Body of pancreas (tissue), 4 donors: ENCODE data around the gene SLC6A7. TPM values are rescaled to one million over a fixed set of nuclear protein-coding genes. Genes with fewer than 3 reads are reported as not detected.

Experiments used
- ATAC-seq: fragments of 150-250 bp; one replicate; pipeline ENCODE4 v1.9.1; 2016
- DNase-seq, 4 donors: peaks; one replicate each; pipeline ENCODE4 v3.0.0-alpha.2; 2019
- H3K27ac ChIP-seq, 4 donors: fragments of 200-600 bp; sonication (generic); 1 replicate in 3 of 4; 2 replicates in 1 of 4; pipeline versions ENCODE4 v1.5.1 to v1.6.1; 2016 to 2019; ENCODE audit warnings: mild to moderate bottlenecking in 1 of 4, mixed read lengths in 1 of 4, moderate library complexity in 1 of 4
- H3K27me3 ChIP-seq, 2 donors: fragments of 200-600 bp; sonication (generic); one replicate each; pipeline ENCODE4 v1.6.0; 2016; ENCODE audit warnings: mild to moderate bottlenecking in 1 of 2
- H3K36me3 ChIP-seq, 2 donors: fragments of 200-600 bp; sonication (generic); replicated peaks in 1 of 2; 2 replicates each; pipeline ENCODE4 v1.5.1; 2016; ENCODE audit warnings: low read depth in 2 of 2; ENCODE audit not compliant: insufficient read depth in 1 of 2
- H3K4me1 ChIP-seq: fragments of 200-600 bp; sonication (generic); one replicate; pipeline ENCODE4 v1.6.0; 2016
- H3K4me3 ChIP-seq, 2 donors: fragments of 200-600 bp; sonication (generic); 1 replicate in 1 of 2; 2 replicates in 1 of 2; pipeline ENCODE4 v1.5.1; 2016 to 2019
- H3K9me3 ChIP-seq, 3 donors: fragments of 200-600 bp; sonication (generic); 1 replicate in 2 of 3; 2 replicates in 1 of 3; pipeline ENCODE4 v1.5.1; 2016
- CTCF ChIP-seq, 7 experiments: fragments of 450-650 bp in 4 of 7; fragments of 200-600 bp in 3 of 7; sonication (generic) in 3 of 7; IDR thresholded peaks; one replicate each; pipeline ENCODE4 v1.5.1; 2016 to 2019; ENCODE audit warnings: antibody characterized with exemption in 7 of 7
- POLR2A ChIP-seq, 3 donors: fragments of 450-650 bp; IDR thresholded peaks; one replicate each; pipeline ENCODE4 v1.6.1; 2016; ENCODE audit warnings: antibody characterized with exemption in 3 of 3, mild to moderate bottlenecking in 2 of 3
- WGBS, 2 donors: methylation state at CpG; one replicate each; pipeline ENCODE4 v1.1.5; 2017; 5-methylcytosine and 5-hydroxymethylcytosine counted together
- intact Hi-C: fragments of 100-400 bp; cut with DNase I; formaldehyde crosslinking; loops from one replicate; pipeline ENCODE4 v1.15.1; 2023
- total RNA-seq, 2 donors: library from RNA; depleted of rRNA; stranded (reverse); fragments of >200 nt; gene quantifications; one replicate each; pipeline ENCODE4 v1.1.0, GENCODE V29; 2016

The SLC6A7 gene
- total RNA-seq, 2 donors from 2014 or later, result not detected

- H3K36me3 ChIP-seq, result no peaks in the 10 kb centered on the region
- ATAC-seq (no peak), DNase-seq (no peak)
- H3K27me3 ChIP-seq, result no peaks in the 10 kb centered on the region
- H3K4me1 ChIP-seq, result peaks cover 8% of the 10 kb centered on the region
- no peaks in the 10 kb centered on the region for H3K9me3 ChIP-seq
- no peak overlapping the region for H3K27ac ChIP-seq
- intact Hi-C loops, result no loop called here
- no peak for TF ChIP-seq CTCF (IDR thresholded peaks at IDR 0.05)
- no peak for TF ChIP-seq POLR2A (IDR thresholded peaks at IDR 0.05)
- H3K4me3 ChIP-seq, result no peak overlapping the region
- 82 to 89% methylated on average over 8 to 10 of the region's 10 CpGs for WGBS, 2 donors
These were observed 7.1 kb upstream of the SLC6A7 start for GRCh38 chr5:150182774-150183173.

GRCh38 chr5:150183436-150183835, 6.4 kb upstream of the SLC6A7 start:
- intact Hi-C loops, result no loop called here
- H3K36me3 ChIP-seq, result no peaks in the 10 kb centered on the region
- 94% methylated on average over 8 to 12 of the region's 12 CpGs for WGBS, 2 donors

GRCh38 chr5:150184006-150184405, 5.9 kb upstream of the SLC6A7 start:
- intact Hi-C loops, result no loop called here
- H3K4me3 ChIP-seq, result no peak overlapping the region
- no peaks in the 10 kb centered on the region for H3K27me3 ChIP-seq
- no peak for TF ChIP-seq CTCF (IDR thresholded peaks at IDR 0.05)
- no peak for TF ChIP-seq POLR2A (IDR thresholded peaks at IDR 0.05)
- H3K36me3 ChIP-seq, result no peaks in the 10 kb centered on the region
- H3K4me1 ChIP-seq, result peaks cover 8% of the 10 kb centered on the region
- H3K27ac ChIP-seq, result no peak overlapping the region
- H3K9me3 ChIP-seq, result no peaks in the 10 kb centered on the region
- ATAC-seq, result no peak
- DNase-seq, result no peak
- 74 to 100% methylated on average over 2 of the region's 2 CpGs for WGBS, 2 donors

More at GRCh38 chr5:150183436-150183835, 6.4 kb upstream of the SLC6A7 start:
- TF ChIP-seq POLR2A (IDR thresholded peaks at IDR 0.05), result no peak
- TF ChIP-seq CTCF (IDR thresholded peaks at IDR 0.05), result no peak
- Histone ChIP-seq H3K27ac (no peak overlapping the region), H3K9me3 (no peaks in the 10 kb centered on the region), H3K4me3 (no peak overlapping the region), H3K27me3 (no peaks in the 10 kb centered on the region), H3K4me1 (peaks cover 8% of the 10 kb centered on the region)
- no peak for ATAC-seq
- no peak for DNase-seq

- TF ChIP-seq CTCF (IDR thresholded peaks at IDR 0.05) (no peak), POLR2A (IDR thresholded peaks at IDR 0.05) (no peak)
- H3K9me3 ChIP-seq, result no peaks in the 10 kb centered on the region
- H3K27ac ChIP-seq, result no peak overlapping the region
- peaks cover 13% of the 10 kb centered on the region for H3K4me1 ChIP-seq
- H3K36me3 ChIP-seq, result no peaks in the 10 kb centered on the region
- intact Hi-C loops, result no loop called here
- H3K4me3 ChIP-seq, result no peak overlapping the region
- DNase-seq (peak in 2 of 4 donors; percentile 25 to 69), ATAC-seq (no peak)
- H3K27me3 ChIP-seq, result peaks cover 0 to 10% of the 10 kb centered on the region in 2 donors
- 49 to 54% methylated on average over 12 of the region's 12 CpGs for WGBS, 2 donors
These were observed 4.6 kb upstream of the SLC6A7 start for GRCh38 chr5:150184990-150185912.
